ENCODE data around the gene LMBR1. TPM values are rescaled to one million over a fixed set of nuclear protein-coding genes. Genes with fewer than 3 reads are reported as not detected.
A peak's percentile ranks its signal among the peaks of the same experiment; 100 is the strongest.

The LMBR1 gene
- total RNA-seq, 1 donor from 2014 or later: 60.5 TPM

DNA sequence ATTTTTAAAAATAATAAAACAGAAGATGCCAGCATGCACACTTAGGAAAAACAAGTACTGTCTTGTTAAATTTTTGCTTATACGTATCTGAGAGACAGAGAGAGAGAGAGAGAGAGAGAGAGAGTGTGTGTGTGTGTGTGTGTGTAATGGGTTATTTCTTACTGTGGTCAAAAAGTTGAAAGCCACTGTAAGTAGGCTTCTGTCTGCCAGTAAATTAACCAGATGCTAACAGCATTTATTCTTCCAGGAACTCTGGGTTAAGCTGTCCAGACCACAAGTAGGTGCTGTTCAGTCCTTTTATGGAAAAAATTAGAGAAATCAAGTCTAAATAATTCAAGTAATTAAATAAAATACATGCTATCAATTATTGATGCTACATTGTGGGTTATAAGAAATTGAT is 212.7 kb downstream of the LMBR1 start:
- peaks cover 46% of the 10 kb centered on the region for H3K36me3 Mint-ChIP-seq (ENCODE audit: low read depth)
- H3K4me3 Mint-ChIP-seq (ENCODE audit: low read depth): no peak overlapping the region
- H3K27ac Mint-ChIP-seq: no peak overlapping the region
- intact Hi-C loops (cut with micrococcal nuclease): no loop called here
- no peak for DNase-seq (ENCODE audit: low spot score)
- peaks cover 10% of the 10 kb centered on the region for H3K4me1 Mint-ChIP-seq (ENCODE audit: low read depth)
- H3K9me3 Mint-ChIP-seq: no peaks in the 10 kb centered on the region
- H3K27me3 Mint-ChIP-seq (ENCODE audit: low read depth): no peaks in the 10 kb centered on the region

DNA sequence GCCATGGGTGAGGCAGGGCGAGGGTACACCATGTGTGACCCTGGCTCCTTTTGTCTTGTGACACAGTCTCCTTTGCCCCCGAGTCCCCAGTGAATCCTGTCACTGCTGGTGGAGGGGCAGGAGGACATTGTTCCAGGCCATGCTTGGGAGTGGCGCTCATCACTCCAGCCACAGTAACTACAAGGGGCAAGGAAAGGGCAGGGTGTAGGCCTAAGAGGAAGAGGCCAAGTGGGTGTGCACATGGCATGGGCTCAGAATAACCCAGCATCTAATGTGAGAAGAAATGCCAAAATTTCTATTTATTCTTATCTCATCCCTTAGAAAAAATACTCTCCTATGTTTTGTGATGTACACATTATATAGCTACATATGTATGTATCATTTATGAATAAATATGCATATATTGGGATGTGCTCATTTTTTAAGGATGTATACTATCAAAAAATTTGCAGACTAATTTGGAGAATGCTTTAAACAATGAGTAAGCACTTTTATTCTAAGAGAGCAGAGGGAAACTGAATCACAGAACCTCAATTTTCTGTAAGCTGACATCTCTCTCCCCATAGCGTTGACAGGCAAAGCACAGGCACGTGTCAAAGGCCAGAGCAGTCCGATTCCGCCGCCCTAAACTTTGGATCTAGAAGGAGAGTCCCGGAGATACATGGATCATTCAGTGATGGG is 215.5 kb downstream of the LMBR1 start:
- no peak for DNase-seq (ENCODE audit: low spot score)
- no peaks in the 10 kb centered on the region for H3K27me3 Mint-ChIP-seq (ENCODE audit: low read depth)
- peaks cover 43% of the 10 kb centered on the region for H3K36me3 Mint-ChIP-seq (ENCODE audit: low read depth)
- peaks cover 10% of the 10 kb centered on the region for H3K4me1 Mint-ChIP-seq (ENCODE audit: low read depth)
- H3K9me3 Mint-ChIP-seq: no peaks in the 10 kb centered on the region
- no peak overlapping the region for H3K27ac Mint-ChIP-seq
- H3K4me3 Mint-ChIP-seq (ENCODE audit: low read depth): no peak overlapping the region
- intact Hi-C loops (cut with micrococcal nuclease): no loop called here

DNA sequence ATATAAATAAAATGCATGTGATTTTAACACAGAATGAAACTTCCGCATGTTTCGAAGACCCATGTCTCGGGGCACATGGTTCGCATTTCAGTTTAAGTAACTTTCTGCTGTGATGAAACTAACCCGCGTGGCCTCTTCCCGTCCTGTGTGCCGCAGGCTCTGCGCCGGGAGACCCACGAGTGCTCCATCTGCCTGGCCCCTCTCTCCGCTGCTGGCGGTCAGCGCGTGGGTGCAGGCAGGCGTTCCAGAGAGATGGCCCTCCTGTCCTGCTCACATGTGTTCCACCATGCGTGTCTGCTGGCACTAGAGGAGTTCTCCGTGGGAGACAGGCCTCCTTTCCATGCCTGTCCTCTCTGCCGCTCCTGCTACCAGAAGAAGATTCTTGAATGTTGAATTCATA is 216.7 kb downstream of the LMBR1 start:
- no peak for DNase-seq (ENCODE audit: low spot score)
- peaks cover 39% of the 10 kb centered on the region for H3K36me3 Mint-ChIP-seq (ENCODE audit: low read depth)
- H3K27me3 Mint-ChIP-seq (ENCODE audit: low read depth): no peaks in the 10 kb centered on the region
- intact Hi-C loops (cut with micrococcal nuclease): no loop called here
- no peaks in the 10 kb centered on the region for H3K9me3 Mint-ChIP-seq
- H3K4me1 Mint-ChIP-seq (ENCODE audit: low read depth): peaks cover 10% of the 10 kb centered on the region
- no peak overlapping the region for H3K27ac Mint-ChIP-seq
- H3K4me3 Mint-ChIP-seq (ENCODE audit: low read depth): no peak overlapping the region

DNA sequence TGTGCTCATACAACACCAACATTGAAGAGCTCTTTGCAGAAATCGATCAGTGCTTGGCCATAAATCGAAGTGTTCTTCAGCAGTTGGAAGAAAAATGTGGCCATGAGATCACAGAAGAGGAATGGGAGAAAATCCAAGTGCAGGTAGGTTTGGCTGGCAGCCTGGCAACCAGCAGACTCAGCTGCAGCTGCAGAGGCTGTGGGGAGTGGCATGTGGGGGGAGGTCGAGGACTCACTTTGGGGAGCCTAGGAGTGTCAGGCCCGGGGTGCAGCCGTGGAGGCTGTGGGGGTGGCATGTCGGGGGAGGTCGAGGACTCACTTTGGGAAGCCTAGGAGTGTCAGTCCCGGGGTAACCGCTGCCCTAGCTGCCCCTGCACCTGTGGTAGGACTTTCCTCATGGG is 217.3 kb downstream of the LMBR1 start:
- H3K4me3 Mint-ChIP-seq (ENCODE audit: low read depth): no peak overlapping the region
- H3K4me1 Mint-ChIP-seq (ENCODE audit: low read depth): peaks cover 9% of the 10 kb centered on the region
- peaks cover 42% of the 10 kb centered on the region for H3K36me3 Mint-ChIP-seq (ENCODE audit: low read depth)
- no peak overlapping the region for H3K27ac Mint-ChIP-seq
- H3K9me3 Mint-ChIP-seq: no peaks in the 10 kb centered on the region
- H3K27me3 Mint-ChIP-seq (ENCODE audit: low read depth): no peaks in the 10 kb centered on the region
- intact Hi-C loops (cut with micrococcal nuclease): no loop called here
- no peak for DNase-seq (ENCODE audit: low spot score)

DNA sequence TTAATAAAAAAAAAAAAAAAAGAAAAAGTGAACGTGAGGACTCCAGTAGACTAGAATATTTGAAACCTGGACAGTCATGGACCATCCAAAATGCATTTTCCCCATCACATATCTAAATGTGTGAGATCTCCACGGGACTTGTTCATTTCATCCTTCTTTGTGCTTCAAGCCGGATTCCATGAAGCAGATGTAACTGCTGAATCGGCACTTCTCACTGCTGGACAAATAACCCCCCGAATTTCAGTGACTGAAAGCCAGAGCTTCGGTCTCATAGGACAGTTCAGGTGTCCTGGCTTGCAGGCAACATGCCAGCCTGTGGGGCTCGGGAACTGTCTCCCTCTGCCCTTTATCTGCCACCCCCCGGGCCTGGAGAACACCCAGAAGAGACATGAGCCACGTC is 219.1 kb downstream of the LMBR1 start:
- H3K4me1 Mint-ChIP-seq (ENCODE audit: low read depth): peaks cover 4% of the 10 kb centered on the region
- no peaks in the 10 kb centered on the region for H3K9me3 Mint-ChIP-seq
- H3K27me3 Mint-ChIP-seq (ENCODE audit: low read depth): no peaks in the 10 kb centered on the region
- H3K27ac Mint-ChIP-seq: no peak overlapping the region
- H3K4me3 Mint-ChIP-seq (ENCODE audit: low read depth): no peak overlapping the region
- peaks cover 44% of the 10 kb centered on the region for H3K36me3 Mint-ChIP-seq (ENCODE audit: low read depth)
- no peak for DNase-seq (ENCODE audit: low spot score)
- intact Hi-C loops (cut with micrococcal nuclease): no loop called here

DNA sequence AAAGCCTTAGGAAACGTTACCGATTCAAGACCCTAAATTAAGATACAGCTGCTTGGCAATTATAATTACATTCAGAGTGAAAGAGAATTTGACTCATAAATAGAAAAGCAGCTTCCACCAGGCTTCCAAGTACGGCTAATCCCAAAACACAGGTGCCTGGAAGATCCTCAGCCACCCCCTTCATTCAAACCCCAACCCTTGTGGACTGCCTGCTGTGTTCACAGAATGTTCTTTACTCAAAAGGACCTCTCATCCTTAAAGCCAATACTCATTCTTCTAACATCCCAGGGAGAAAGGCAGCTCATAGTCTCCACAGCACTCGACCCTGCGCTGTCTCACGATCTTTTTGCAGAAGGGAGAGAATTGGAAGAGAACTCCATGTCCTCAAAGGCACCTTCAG is 219.5 kb downstream of the LMBR1 start:
- H3K27ac Mint-ChIP-seq: no peak overlapping the region
- H3K27me3 Mint-ChIP-seq (ENCODE audit: low read depth): no peaks in the 10 kb centered on the region
- DNase-seq (ENCODE audit: low spot score): no peak
- intact Hi-C loops (cut with micrococcal nuclease): no loop called here
- H3K9me3 Mint-ChIP-seq: no peaks in the 10 kb centered on the region
- peaks cover 4% of the 10 kb centered on the region for H3K4me1 Mint-ChIP-seq (ENCODE audit: low read depth)
- peaks cover 42% of the 10 kb centered on the region for H3K36me3 Mint-ChIP-seq (ENCODE audit: low read depth)
- H3K4me3 Mint-ChIP-seq (ENCODE audit: low read depth): no peak overlapping the region

DNA sequence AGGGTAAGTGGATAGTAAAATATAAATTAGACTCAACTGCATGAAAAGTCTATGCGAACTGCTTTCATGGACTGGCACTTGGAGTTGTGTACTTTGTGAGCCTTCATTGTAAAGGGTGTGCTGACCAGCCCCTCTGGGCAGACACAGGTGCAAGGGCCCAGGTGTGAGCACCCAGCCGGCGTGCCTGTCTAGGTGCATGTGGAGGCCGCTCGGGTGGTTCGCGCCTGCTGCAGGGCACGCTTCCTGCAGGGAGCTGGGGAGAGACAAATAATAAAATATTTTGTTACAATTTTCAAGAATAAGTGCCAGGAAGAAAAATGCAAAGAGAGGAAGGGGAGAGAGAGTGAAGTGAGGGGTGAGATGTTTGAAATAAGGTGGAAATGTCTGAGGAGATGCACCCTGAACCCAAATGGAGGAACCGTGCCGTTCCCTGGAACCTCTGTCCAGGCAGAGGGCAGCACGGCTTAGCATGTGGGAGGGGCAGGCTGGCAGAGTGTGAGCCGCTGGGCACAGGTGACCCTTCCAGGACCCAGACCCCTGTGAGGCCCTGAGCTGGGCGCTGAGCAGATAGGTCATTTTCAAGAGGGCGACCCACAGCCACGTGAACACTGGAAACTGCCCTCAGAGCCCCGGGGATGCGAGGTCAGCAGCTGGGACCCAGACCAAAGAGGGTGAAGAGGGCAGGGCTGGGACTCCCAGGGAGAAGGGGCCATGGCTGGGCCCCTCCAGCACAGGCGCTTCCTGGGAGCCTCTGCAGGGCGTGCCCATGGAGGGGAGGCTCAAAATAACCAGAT is 223.8 kb downstream of the LMBR1 start:
- H3K36me3 Mint-ChIP-seq (ENCODE audit: low read depth): peaks cover 20% of the 10 kb centered on the region
- H3K27me3 Mint-ChIP-seq (ENCODE audit: low read depth): no peaks in the 10 kb centered on the region
- intact Hi-C loops (cut with micrococcal nuclease): no loop called here
- DNase-seq (ENCODE audit: low spot score): no peak
- H3K9me3 Mint-ChIP-seq: no peaks in the 10 kb centered on the region
- H3K4me1 Mint-ChIP-seq (ENCODE audit: low read depth): peaks cover 13% of the 10 kb centered on the region
- no peak overlapping the region for H3K4me3 Mint-ChIP-seq (ENCODE audit: low read depth)
- H3K27ac Mint-ChIP-seq: no peak overlapping the region

DNA sequence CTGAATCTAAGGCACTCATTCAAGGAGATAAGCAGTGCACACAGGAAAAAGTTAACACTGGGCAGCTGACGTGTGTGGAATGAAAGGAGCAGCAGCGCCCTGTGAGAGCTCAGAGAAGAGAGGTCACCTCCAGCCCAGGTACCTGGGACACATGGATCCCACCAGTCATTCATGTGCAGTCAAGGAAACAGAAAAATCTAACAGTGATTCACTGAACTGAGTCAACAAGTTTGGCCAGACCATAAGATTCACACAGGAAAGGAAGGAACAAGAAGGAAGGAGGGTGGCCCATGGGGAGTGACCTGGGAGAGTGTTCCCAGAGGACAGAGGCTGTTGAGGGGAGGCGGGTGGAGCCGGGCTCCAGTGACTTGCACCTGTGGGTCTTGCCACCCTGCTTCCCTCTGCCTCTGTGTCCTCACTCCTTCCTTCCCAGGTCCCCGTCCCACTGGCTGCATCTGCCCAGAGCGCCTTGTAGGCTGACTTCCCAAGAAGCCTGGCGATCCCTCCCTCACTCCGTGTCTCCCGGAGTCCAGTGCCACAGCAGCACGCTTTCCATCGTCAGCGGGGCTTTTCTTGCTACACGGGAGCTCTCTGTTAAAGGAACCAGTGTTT is 224.7 kb downstream of the LMBR1 start:
- no peak overlapping the region for H3K4me3 Mint-ChIP-seq (ENCODE audit: low read depth)
- H3K27ac Mint-ChIP-seq: no peak overlapping the region
- no peaks in the 10 kb centered on the region for H3K27me3 Mint-ChIP-seq (ENCODE audit: low read depth)
- DNase-seq (ENCODE audit: low spot score): no peak
- H3K36me3 Mint-ChIP-seq (ENCODE audit: low read depth): peaks cover 23% of the 10 kb centered on the region
- no peaks in the 10 kb centered on the region for H3K9me3 Mint-ChIP-seq
- peaks cover 13% of the 10 kb centered on the region for H3K4me1 Mint-ChIP-seq (ENCODE audit: low read depth)
- intact Hi-C loops (cut with micrococcal nuclease): no loop called here

DNA sequence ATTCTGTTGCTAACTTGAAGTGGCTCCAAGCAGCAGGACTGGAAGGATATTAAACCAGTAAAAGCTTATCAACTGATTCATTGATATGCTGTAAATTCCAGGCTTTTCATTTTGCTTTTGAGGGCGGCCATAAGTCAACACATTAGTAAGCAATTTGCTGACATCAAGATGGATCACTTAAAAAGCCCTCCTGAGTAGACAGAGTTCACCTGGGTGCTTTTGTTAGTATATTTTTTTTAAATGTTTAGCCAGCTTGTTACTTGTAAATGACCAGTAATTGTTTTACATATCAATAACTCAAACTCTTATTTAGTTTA is 225.9 kb downstream of the LMBR1 start:
- no peak overlapping the region for H3K4me3 Mint-ChIP-seq (ENCODE audit: low read depth)
- peaks cover 23% of the 10 kb centered on the region for H3K36me3 Mint-ChIP-seq (ENCODE audit: low read depth)
- no peaks in the 10 kb centered on the region for H3K27me3 Mint-ChIP-seq (ENCODE audit: low read depth)
- no peaks in the 10 kb centered on the region for H3K9me3 Mint-ChIP-seq
- intact Hi-C loops (cut with micrococcal nuclease): no loop called here
- H3K4me1 Mint-ChIP-seq (ENCODE audit: low read depth): peaks cover 15% of the 10 kb centered on the region
- H3K27ac Mint-ChIP-seq: peak overlapping the region; percentile 16
- no peak for DNase-seq (ENCODE audit: low spot score)

DNA sequence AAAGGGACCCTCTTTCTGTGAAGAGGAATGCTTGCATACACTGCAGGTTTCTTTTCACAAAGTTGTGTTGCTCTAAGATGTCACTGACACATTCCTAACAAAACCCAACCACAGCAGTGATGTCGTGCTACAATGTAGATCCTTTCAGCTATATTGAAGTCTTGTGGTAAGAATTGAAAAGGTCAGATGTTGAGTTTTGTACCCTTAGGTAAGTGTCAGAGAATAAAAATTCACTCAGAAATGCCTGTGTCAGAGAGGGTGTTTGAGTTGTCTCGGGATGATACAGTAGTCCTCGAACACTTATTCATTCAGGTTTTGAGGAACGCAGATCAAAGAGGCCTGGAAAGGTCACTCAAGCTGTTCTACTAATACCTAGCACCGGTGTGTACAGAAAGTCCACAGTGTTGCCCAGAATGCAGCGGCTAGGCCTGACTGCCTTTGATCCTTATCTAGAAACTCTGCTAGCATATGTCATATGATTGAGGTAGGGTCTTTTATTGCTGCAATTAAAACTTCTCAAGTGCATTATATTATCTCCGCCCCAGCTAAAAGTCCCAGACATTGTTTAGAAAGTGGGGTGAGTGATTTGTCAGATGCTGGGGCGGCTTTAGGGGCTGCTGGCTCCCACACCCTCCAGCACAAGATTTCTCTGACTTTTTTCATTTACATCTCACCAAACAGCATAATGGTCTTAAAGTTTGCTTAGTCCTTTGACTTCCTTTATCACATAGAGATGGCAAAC is 226.4 kb downstream of the LMBR1 start:
- Mint-ChIP-seq H3K27ac (peak overlapping the region; percentile 38), H3K27me3 (ENCODE audit: low read depth) (no peaks in the 10 kb centered on the region), H3K9me3 (no peaks in the 10 kb centered on the region), H3K36me3 (ENCODE audit: low read depth) (peaks cover 23% of the 10 kb centered on the region), H3K4me3 (ENCODE audit: low read depth) (no peak overlapping the region), H3K4me1 (ENCODE audit: low read depth) (peaks cover 17% of the 10 kb centered on the region)
- no peak for DNase-seq (ENCODE audit: low spot score)
- intact Hi-C loops (cut with micrococcal nuclease): no loop called here

DNA sequence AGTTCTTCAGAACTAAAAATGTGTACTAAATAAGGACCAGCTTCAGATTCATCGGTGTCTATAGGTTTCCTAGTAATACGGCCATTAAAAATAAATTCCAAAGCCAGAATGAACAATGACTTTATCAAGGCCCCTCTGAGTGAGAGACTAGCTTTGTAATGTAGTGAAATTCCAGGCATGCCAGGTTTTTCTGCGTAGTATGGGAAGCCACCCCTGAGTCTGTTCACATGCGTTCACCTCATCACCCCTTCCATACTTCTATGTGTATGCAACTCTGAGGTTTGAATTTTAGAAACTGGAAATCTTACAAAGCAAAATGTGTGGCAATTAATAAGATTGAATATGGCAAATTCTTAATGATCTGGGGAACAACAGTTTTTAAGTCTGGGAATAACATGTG is 227.9 kb downstream of the LMBR1 start:
- Mint-ChIP-seq H3K27me3 (ENCODE audit: low read depth) (no peaks in the 10 kb centered on the region), H3K27ac (no peak overlapping the region), H3K9me3 (no peaks in the 10 kb centered on the region), H3K36me3 (ENCODE audit: low read depth) (peaks cover 15% of the 10 kb centered on the region), H3K4me3 (ENCODE audit: low read depth) (no peak overlapping the region), H3K4me1 (ENCODE audit: low read depth) (peaks cover 19% of the 10 kb centered on the region)
- intact Hi-C loops (cut with micrococcal nuclease): no loop called here
- no peak for DNase-seq (ENCODE audit: low spot score)

DNA sequence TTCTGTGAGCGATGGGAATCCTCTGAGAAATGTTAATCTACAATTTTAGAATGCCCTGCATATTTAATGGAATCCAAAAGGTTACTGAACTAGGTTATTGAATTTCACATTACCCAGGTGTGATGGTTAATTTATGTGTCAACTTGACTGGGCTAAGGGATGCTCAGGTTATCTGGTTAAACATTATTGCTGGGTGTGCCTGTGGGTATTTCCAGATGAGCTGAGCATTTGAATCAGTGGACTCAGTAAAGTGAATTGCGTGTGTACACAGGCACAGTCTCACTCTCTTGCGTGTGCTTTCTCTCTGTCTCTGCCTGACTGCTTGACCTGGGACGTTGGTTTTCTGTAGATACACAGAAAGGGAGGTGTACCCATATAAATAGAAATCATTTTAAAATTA is 230.7 kb downstream of the LMBR1 start:
- intact Hi-C loops (cut with micrococcal nuclease): no loop called here
- no peak overlapping the region for H3K27ac Mint-ChIP-seq
- no peaks in the 10 kb centered on the region for H3K27me3 Mint-ChIP-seq (ENCODE audit: low read depth)
- H3K36me3 Mint-ChIP-seq (ENCODE audit: low read depth): peaks cover 6% of the 10 kb centered on the region
- peaks cover 27% of the 10 kb centered on the region for H3K4me1 Mint-ChIP-seq (ENCODE audit: low read depth)
- no peak for DNase-seq (ENCODE audit: low spot score)
- no peak overlapping the region for H3K4me3 Mint-ChIP-seq (ENCODE audit: low read depth)
- no peaks in the 10 kb centered on the region for H3K9me3 Mint-ChIP-seq

DNA sequence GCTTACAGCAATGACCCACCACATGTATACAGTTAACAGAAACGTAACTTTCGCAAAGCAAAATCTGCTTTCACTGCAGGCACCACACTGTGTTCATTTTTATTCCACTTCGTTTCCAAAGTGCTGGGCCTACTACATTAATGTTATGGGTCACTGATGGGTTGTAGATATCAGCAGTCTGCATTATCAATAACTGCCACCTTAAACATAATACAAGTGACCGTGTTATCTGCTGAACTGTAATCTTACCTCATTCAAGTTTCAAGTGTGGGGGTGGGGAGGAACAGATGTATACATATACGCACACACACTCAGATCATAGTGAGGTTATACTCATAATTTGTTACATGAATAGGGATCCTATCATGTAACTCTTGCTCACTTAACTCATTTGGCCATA is 231.3 kb downstream of the LMBR1 start:
- peaks cover 22% of the 10 kb centered on the region for H3K4me1 Mint-ChIP-seq (ENCODE audit: low read depth)
- no peaks in the 10 kb centered on the region for H3K27me3 Mint-ChIP-seq (ENCODE audit: low read depth)
- no peak overlapping the region for H3K27ac Mint-ChIP-seq
- H3K36me3 Mint-ChIP-seq (ENCODE audit: low read depth): peaks cover 6% of the 10 kb centered on the region
- intact Hi-C loops (cut with micrococcal nuclease): no loop called here
- DNase-seq (ENCODE audit: low spot score): no peak
- H3K9me3 Mint-ChIP-seq: no peaks in the 10 kb centered on the region
- H3K4me3 Mint-ChIP-seq (ENCODE audit: low read depth): no peak overlapping the region
